Measurements from ENCODE around the gene KLHL10. TPM values are rescaled to one million over a fixed set of nuclear protein-coding genes. Genes with fewer than 3 reads are reported as not detected.

Gene KLHL10
- total RNA-seq, 2 experiments from 2014 or later = not detected

DNA sequence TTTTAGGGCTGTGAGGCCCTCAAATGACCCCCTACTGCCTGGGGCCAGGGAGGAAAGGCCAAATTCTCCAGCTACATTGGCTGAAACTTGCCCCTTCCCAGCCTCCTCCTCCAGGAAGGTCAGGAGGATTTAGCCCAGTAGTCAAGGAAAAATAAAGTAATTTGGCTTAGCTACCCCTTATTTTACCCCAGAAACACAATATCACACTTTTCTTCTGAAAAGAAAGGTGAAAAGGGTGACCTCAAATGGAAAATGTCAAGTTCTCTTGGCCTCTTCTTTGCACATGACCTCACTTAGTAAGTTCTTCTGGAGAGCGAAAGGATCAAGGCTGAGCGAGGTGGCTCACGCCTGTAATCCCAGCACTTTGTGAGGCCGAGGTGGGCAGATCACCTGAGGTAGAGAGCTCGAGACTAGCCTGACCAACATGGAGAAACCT, 43.1 kb upstream of the KLHL10 start:
- TF ChIP-seq, protein P1, sequence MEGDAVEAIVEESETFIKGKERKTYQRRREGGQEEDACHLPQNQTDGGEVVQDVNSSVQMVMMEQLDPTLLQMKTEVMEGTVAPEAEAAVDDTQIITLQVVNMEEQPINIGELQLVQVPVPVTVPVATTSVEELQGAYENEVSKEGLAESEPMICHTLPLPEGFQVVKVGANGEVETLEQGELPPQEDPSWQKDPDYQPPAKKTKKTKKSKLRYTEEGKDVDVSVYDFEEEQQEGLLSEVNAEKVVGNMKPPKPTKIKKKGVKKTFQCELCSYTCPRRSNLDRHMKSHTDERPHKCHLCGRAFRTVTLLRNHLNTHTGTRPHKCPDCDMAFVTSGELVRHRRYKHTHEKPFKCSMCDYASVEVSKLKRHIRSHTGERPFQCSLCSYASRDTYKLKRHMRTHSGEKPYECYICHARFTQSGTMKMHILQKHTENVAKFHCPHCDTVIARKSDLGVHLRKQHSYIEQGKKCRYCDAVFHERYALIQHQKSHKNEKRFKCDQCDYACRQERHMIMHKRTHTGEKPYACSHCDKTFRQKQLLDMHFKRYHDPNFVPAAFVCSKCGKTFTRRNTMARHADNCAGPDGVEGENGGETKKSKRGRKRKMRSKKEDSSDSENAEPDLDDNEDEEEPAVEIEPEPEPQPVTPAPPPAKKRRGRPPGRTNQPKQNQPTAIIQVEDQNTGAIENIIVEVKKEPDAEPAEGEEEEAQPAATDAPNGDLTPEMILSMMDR (IDR thresholded peaks at IDR 0.05) = no peak
- no peaks in the 10 kb centered on the region for H3K36me3 ChIP-seq (ENCODE audit: insufficient read depth, low read length)
- ATAC-seq (ENCODE audit: poor library complexity) (no peak), DNase-seq (no peak)
- Mint-ChIP-seq H3K9me3 (no peaks in the 10 kb centered on the region), H3K4me3 (no peak overlapping the region), H3K36me3 (ENCODE audit: low read depth) (no peaks in the 10 kb centered on the region), H3K27me3 (no peaks in the 10 kb centered on the region), H3K4me1 (ENCODE audit: low read depth) (peaks cover 9% of the 10 kb centered on the region), H3K27ac (no peak overlapping the region)
- ChIA-PET CTCF (no interaction called here), POLR2A (interaction anchor here (0.5 to 1.3 kb wide), 2 partner anchors 17 to 51 kb away, joined by 3 read pairs; partner anchors contain the start of gene P3H4)
- H3K9me3 ChIP-seq (ENCODE audit: control insufficient read depth in 1 of 2, insufficient read depth in 1 of 2, low read length in 2 of 2) = no peaks in the 10 kb centered on the region
- no peaks in the 10 kb centered on the region for H3K4me1 ChIP-seq (ENCODE audit: insufficient read depth, low read length)
- intact Hi-C loops (cut with DNase I, micrococcal nuclease) = no loop called here
- no peaks in the 10 kb centered on the region for H3K27me3 ChIP-seq (ENCODE audit: control insufficient read depth in 1 of 2, insufficient read depth in 2 of 2, low read length in 2 of 2)
- no peak overlapping the region for H3K4me3 ChIP-seq (ENCODE audit: low read length)
- H3K27ac ChIP-seq (ENCODE audit: low read depth in 1 of 2, low read length in 2 of 2) = no peak overlapping the region

DNA sequence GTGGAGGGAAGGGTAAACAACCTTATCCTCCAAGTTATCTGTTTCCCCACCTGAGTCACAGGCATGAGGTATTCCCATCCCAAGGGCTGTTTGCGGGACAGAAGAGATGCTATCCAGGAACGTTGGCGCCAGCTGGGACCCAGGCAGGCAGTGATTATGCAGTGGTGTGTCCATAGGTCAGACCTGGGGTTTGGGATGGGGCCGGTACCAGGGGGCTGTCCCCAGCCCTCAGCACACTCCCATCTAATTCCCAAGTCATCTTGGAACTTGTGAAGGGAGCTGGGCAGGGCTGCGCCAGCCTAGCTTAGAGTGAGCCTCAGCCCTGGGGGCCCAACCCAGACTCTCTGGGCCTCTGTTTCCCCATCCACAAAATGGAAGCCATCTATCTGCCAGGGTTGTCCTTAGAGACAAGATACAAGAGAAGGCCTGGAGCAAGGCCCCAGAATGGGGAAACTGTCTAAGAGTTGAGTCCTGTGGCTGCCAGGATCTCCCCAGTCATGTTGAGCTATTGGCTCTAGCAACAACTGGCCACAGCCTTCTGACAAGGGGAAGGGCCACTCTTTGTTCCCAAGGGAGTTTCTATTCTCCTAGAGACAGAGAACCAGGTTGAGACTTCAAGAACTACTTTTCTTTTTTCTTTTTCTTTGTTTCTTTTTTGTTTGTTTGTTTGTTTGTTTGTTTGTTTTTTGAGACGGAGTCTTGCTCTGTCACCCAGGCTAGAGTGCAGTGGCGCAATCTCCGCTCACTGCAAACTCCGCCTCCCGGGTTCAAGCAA, 41.3 kb upstream of the KLHL10 start:
- no peaks in the 10 kb centered on the region for H3K27me3 Mint-ChIP-seq
- no peaks in the 10 kb centered on the region for H3K36me3 Mint-ChIP-seq (ENCODE audit: low read depth)
- no peaks in the 10 kb centered on the region for H3K9me3 Mint-ChIP-seq
- no peak for DNase-seq
- POLR2A ChIA-PET = no interaction called here
- peaks cover under 1% of the 10 kb centered on the region for H3K4me1 Mint-ChIP-seq (ENCODE audit: low read depth)
- no peak for ATAC-seq (ENCODE audit: poor library complexity)
- peaks cover 6% of the 10 kb centered on the region for H3K4me1 ChIP-seq (ENCODE audit: insufficient read depth, low read length)
- TF ChIP-seq, protein P1 (IDR thresholded peaks at IDR 0.05) = no peak
- H3K27ac ChIP-seq (ENCODE audit: low read depth in 1 of 2, low read length in 2 of 2) = no peak overlapping the region
- H3K4me3 ChIP-seq (ENCODE audit: low read length) = no peak overlapping the region
- CTCF ChIA-PET = no interaction called here
- H3K27ac Mint-ChIP-seq = no peak overlapping the region
- no peak overlapping the region for H3K4me3 Mint-ChIP-seq
- H3K9me3 ChIP-seq (ENCODE audit: control insufficient read depth in 1 of 2, insufficient read depth in 1 of 2, low read length in 2 of 2) = no peaks in the 10 kb centered on the region
- no peaks in the 10 kb centered on the region for H3K36me3 ChIP-seq (ENCODE audit: insufficient read depth, low read length)
- intact Hi-C loops (cut with DNase I, micrococcal nuclease) = no loop called here
- no peaks in the 10 kb centered on the region for H3K27me3 ChIP-seq (ENCODE audit: control insufficient read depth in 1 of 2, insufficient read depth in 2 of 2, low read length in 2 of 2)

DNA sequence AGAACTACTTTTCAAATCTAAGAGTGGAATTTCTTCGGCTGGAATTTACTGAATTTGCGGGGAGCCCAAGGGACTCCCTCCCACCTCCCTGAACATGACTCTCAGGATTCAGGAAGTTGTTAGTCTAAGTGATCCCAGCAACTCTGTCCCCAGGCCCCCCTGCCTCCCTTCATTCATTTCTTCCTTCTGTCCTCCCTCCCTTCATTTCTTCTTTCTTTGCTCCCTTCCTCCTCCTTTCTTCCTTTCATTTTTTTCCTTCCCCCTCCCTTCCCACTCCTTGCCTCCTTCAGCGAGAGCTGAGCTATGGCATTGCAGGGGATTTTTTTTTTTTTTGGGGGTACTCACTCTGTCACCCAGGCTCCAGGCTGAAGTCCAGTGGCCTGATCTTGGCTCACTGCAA, 40.2 kb upstream of the KLHL10 start:
- no peak overlapping the region for H3K4me3 Mint-ChIP-seq
- H3K27me3 ChIP-seq (ENCODE audit: control insufficient read depth in 1 of 2, insufficient read depth in 2 of 2, low read length in 2 of 2) = no peaks in the 10 kb centered on the region
- no peak overlapping the region for H3K4me3 ChIP-seq (ENCODE audit: low read length)
- intact Hi-C loops (cut with DNase I, micrococcal nuclease) = no loop called here
- POLR2A ChIA-PET = no interaction called here
- no peak overlapping the region for H3K27ac Mint-ChIP-seq
- H3K4me1 ChIP-seq (ENCODE audit: insufficient read depth, low read length) = peaks cover 12% of the 10 kb centered on the region
- CTCF ChIA-PET = interaction anchor here (0.7 kb wide), 1 partner anchor 152 kb away, joined by 3 read pairs; no protein-coding TSS in a partner anchor
- ATAC-seq (ENCODE audit: poor library complexity) = no peak
- H3K9me3 ChIP-seq (ENCODE audit: control insufficient read depth in 1 of 2, insufficient read depth in 1 of 2, low read length in 2 of 2) = no peaks in the 10 kb centered on the region
- H3K9me3 Mint-ChIP-seq = no peaks in the 10 kb centered on the region
- H3K4me1 Mint-ChIP-seq (ENCODE audit: low read depth) = peaks cover 5% of the 10 kb centered on the region
- no peak for DNase-seq
- peaks cover 5% of the 10 kb centered on the region for H3K27me3 Mint-ChIP-seq
- no peak overlapping the region for H3K27ac ChIP-seq (ENCODE audit: low read depth in 1 of 2, low read length in 2 of 2)
- H3K36me3 ChIP-seq (ENCODE audit: insufficient read depth, low read length) = no peaks in the 10 kb centered on the region
- TF ChIP-seq, protein P1 (IDR thresholded peaks at IDR 0.05) = no peak
- H3K36me3 Mint-ChIP-seq (ENCODE audit: low read depth) = no peaks in the 10 kb centered on the region

Data from CD4-positive, alpha-beta T cell (primary cell).